Ureter (tissue), 1 donor: ENCODE data around the gene KRTAP4-4. TPM values are rescaled to one million over a fixed set of nuclear protein-coding genes. Genes with fewer than 3 reads are reported as not detected.
"Not testable (repeated sequence)": the region's sequence is repeated elsewhere in the genome, so short reads cannot be mapped to it uniquely, and the experiment has no call there.

ENCODE experiments used
- DNase-seq: peaks from one replicate; pipeline ENCODE4 v3.0.0-alpha.2; 2020; ENCODE audit warnings: low spot score
- total RNA-seq: library from RNA; stranded (reverse); gene quantifications from one replicate; pipeline ENCODE4 v1.2.4, GENCODE V29; 2023
- donor health status: DM: yes; HTN: yes; CAD: no.

KRTAP4-4 gene
- total RNA-seq, 1 donor from 2014 or later, result not detected

DNA sequence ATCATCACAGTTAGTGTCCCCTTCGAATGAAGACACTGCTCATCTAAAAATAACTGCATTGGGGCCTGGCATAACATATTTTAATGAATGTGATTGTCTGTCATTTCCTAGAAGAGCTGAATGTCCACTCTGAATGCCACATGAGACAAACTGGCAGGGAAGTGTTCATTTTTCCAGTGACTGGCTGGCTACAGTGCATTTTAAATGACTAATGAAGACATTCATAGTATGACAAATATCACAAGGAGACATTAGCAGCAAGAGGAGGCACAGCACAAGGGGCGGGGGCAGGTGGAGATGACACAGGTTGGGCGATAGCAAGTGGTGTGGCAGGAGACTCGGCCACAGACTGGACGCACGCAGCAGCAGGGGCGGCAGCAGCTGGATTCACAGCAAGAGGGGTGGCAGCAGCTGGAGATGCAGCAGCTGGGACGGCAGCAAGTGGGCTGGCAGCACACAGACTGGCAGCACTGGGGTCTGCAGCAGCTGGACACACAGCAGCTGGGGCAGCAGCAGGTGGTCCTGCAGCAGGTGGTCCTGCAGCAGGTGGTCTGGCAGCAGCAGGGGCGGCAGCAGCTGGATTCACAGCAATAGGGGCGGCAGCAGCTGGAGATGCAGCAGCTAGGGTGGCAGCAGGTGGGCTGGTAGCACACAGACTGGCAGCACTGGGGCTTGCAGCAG, 11.4 kb downstream of the KRTAP4-4 start:
- DNase-seq, result not testable (repeated sequence)

DNA sequence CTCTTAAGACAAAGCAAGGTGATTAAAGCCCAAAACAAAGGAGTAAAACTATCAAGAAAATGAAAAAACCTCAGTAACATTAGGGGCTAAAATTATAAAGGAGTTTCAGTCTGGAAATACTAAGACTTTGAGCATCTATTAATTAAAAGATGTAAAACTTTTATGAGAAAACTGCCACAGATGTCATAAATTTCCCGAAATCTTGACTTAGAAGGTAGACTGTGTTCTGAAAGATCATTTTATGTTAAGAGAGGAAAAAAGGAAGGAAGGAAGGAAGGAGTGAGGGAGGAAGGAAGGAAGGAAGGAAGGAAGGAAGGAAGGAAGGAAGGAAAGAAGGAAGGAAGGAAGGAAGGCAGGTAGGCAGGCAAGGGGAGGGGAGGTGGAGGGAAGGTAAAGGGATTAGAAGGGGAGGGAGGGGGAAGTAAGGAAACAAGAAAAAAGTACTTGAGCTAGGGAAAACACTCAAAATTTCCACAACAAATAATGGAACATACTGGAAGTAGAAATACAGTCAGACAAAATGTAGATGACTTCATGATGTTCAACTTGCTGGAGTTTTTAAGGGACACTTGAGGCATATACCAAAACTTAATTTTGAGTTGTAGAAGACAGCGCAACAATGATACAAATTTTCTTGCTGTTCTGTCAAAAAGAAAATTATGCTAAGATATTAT, 12.9 kb downstream of the KRTAP4-4 start:
- no peak for DNase-seq

DNA sequence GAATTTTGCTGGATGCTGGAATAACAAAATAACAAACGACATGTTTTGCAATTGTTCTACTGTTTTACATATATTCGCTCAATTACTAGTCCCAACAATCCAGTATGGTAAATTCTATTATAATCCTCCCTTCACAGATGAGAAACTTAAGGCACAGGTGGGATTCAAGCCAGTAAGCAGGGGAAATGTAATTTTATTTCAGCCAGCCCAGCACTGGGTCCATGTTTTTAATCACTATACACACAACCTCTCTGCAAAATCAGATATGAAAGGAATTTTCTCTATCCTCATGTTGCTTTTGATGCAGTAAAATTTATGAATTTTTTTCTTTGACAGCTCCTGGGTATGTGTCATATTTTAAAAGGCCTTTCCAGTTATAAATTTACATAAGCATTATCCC, 15.3 kb downstream of the KRTAP4-4 start:
- no peak for DNase-seq

DNA sequence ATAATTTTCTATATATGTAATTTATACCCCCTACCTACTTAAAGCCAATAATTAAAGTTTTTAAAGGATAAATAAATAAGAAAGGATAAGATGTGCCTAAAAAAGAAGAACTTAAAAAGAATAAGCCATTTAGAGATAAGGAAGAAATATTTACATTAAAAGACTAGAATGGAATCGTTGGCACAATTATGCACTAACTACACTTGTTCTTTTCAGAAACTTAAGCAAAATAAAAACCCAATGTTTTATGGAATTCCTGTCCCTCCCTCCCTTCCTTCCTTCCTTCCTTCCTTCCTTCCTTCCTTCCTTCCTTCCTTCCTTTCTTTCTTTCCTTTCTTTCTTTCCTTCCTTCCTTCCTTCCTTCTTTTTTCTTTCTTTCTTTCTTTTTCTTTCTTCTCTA, 15.7 kb downstream of the KRTAP4-4 start:
- no peak for DNase-seq

DNA sequence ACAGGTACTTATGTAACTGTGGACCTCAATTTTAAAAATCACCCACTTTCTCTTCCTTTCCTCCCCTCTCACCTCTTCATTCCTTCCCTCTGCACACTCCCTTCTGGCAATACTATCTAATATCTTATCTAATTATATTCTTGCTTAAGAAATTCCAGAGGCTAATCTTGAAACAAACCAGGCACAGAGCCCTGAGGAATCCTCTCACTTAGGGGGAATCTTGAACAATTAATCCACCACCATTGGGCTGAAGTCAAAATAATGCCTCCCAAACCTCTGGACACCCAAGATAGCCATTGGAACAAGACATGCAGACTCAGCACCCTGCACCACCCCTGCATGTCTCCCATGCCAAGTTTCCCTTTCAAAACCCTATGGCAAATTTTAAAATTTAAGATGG, 19.2 kb downstream of the KRTAP4-4 start:
- DNase-seq, result no peak

DNA sequence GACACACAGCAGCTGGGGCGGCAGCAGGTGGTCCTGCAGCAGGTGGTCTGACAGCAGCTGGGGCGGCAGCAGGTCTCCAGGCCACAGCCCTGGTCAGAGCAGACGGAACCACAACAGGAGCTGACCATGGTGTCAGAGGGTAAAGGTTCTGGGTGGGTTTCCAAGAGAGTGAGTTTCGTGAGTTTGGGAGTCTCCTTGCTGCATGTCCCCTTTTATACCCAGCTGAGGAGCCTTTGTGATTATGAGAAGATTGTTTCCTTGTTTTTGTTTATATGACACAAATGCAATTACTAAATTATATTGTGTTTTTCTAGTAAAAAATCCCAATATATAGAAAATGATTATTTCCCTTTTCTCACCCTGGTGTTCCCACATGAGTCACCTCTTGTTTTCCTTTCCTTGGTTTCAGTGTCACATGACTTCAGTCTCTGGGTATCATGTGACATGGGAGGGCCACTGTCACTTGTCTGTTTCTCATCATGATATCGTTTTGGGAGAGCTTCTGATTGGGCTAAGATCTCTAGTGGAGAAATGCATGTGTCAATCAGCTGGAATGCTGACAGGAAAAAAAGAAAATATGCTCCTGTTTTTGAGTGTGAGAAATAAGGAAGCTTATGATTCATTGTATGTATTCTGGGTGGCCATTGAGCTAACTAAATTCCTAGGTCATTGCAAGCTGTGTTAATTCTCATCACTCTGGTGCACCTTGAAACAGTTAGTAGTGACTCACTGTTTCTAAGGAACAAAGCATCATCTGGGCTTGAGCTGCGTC, 20.0 kb downstream of the KRTAP4-4 start, which contains the start of gene KRTAP4-6:
TSS of gene KRTAP4-6 (minus strand) at position 185 of the 772 bp plus-strand sequence. CDS start at position 128, 57 bp downstream.
- no peak for DNase-seq

DNA sequence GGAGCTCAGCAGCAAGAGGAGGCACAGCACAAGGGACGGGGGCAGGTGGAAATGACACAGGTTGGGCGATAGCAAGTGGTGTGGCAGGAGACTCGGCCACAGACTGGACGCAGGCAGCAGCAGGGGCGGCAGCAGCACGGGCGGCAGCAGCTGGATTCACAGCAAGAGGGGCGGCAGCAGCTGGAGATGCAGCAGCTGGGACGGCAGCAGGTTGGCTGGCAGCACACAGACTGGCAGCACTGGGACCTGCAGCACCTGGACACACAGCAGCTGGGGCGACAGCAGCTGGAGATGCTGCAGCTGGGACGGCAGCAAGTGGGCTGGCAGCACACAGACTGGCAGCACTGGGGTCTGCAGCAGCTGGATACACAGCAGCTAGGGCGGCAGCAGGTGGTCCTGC, 20.7 kb downstream of the KRTAP4-4 start:
- not testable (repeated sequence) for DNase-seq

DNA sequence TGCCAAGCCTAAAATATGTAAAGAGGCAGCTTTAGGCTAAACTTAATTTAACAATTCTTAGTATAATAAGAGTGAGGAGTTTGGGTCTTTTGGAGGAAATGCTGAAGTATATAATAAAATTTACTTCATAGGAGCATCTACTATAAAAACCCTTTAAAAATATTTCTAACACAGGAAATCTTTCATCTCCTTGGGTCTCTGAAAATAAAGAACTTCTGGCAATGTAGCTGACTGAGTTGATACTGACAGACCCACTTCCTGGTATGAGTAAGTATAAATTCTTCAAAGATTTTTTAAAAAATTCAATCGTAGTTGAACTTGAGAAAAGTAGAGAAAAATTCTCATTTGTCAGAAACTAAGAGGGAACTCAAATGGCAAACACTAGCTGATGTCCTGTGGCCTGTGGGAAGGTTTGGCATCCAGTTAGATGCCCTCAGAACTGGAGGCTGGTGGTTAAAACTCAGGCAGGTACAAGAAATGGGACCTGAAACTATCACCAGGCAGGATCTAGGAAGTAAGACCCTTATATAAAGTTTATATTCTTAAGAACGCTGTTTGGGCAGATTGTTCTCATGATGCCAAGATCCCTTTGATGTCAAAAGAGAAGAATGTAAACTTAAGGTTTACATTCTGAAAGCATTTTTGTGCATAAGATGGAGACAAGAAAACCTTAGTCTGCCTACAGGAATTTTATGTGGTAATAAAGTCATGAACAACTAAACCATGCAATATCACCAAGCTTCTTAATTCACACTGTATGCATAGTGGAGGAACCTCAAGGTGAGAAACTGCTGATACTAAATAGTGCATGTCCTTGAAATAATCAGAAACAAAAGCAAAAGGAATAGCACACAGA, 26.4 kb downstream of the KRTAP4-4 start:
- DNase-seq, result no peak

- DNase-seq, result no peak
Observed at GRCh38 chr17:41131979-41132378, 28.6 kb downstream of the KRTAP4-4 start.

- DNase-seq, result no peak
Observed at GRCh38 chr17:41127371-41127770, 33.2 kb downstream of the KRTAP4-4 start.

GRCh38 chr17:41126412-41126811, 34.1 kb downstream of the KRTAP4-4 start:
- no peak for DNase-seq

GRCh38 chr17:41125064-41125463, 35.5 kb downstream of the KRTAP4-4 start:
- no peak for DNase-seq

DNA sequence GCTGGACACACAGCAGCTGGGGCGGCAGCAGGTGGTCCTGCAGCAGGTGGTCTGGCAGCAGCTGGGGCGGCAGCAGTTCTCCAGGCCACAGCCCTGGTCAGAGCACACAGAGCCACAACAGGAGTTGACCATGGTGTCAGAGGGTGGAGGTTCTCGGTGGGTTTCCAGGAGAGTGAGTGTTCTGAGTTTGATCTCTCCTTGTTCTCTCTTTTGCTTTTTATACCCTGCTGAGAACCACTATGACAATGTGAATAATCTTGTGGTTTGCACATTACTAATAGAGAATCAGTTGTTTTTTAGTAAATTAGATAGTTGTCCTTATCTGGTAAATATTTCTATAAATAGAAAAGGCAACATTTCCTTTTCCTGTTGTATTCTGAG, 36.6 kb downstream of the KRTAP4-4 start, which contains the start of gene KRTAP4-12:
TSS of gene KRTAP4-12 (minus strand) at position 192 of the 381 bp plus-strand sequence. CDS start at position 132, 60 bp downstream.
- DNase-seq, result not testable (repeated sequence)

- DNase-seq, result not testable (repeated sequence)
Observed at GRCh38 chr17:41123292-41123990, 37.1 kb downstream of the KRTAP4-4 start.

DNA sequence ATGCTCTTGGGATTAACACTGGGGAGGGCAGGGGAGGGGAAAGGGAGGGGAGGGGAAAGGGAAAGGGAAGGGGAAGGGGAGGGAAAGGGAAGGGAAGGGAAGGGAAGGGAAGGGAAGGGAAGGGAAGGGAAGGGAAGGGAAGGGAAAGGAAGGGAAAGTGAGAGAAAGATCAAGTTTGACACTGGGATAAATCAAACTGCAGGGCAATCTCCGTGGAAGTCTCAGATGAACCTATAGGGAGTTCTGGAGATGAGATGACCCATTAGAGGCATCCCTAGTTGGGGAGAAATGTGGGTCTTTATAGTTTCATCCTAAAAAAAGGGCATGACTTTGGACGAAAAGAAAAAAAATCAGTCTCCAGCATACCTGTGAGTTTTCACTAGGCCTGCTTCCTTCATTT, 38.8 kb downstream of the KRTAP4-4 start:
- no peak for DNase-seq

DNA sequence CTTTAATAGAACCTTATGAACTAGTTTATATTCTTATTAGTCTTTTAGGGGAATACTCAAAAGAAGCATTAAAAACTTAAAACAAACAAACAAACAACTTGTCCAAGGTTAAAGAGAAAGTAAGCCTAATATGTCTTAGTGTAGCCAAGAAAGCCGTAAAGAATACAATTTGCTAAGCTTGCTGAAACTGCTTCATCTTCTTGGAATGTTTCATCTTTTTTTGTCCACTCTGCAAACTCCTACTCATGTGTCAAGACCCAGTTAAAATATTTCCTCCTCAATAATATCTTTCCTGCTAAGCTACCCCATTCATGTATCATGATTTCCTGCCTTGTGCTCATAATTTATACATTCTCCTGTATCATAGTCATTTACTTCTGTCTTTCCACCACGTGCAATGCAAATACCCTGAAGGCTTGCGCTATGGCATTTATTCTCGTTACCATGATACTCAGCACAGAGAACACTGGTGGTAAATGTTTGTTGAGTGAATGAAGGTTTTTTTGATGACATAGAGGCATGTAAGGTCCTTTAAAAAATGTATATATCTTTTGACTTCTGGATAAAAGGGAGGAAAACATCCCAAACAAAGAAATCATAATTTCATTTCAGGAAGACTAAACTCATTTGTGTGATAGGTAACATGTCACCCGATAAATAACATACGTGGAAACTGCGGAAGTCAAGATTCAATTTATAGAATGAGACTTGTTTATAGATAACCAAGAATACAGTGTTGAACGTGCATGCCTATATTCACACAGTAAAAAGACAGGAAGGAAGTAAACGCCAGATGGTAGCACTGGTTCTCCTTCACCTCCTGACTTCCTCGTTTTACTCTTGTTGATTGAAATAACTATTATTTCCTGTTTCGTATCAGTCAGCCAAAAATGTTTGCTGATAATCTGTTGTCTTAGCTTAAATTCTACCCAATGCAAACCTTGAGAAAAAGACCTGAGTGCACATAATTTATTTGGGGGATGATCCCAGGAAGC, 40.6 kb downstream of the KRTAP4-4 start:
- not testable (repeated sequence) for DNase-seq

DNA sequence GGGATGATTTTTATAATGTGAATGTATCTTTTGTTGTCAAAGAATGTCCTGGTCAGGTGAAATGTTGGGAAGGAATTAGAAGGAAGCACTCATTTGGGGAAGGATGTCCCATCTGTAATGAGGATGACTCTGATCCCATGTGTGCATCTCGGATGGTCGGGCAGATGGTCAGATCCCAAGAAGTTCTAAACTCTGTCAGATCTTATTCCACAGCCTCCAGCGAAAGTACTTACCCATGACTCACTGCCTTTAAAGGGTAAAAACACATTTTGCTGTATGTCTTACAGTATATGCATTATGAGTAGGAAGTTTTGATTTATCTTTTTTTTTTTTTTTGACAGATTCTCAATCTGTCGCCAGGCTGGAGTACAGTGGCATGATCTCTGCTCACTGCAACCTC, 41.8 kb downstream of the KRTAP4-4 start:
- DNase-seq, result no peak

DNA sequence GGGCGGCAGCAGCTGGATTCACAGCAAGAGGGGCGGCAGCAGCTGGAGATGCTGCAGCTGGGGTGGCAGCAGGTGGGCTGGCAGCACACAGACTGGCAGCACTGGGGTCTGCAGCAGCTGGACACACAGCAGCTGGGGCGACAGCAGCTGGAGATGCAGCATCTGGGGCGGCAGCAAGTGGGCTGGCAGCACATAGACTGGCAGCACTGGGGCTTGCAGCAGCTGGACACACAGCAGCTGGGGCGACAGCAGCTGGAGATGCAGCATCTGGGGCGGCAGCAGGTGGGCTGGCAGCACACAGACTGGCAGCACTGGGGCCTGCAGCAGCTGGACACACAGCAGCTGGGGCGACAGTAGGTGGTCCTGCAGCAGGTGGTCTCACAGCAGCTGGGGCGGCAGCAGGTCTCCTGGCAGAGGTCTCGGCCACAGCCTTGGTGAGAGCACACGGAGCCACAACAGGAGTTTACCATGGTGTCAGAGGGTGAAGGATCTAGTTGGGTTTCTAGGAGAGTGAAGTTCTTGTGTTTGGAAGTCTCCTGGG, 42.6 kb downstream of the KRTAP4-4 start, which contains the start of gene KRTAP4-11:
TSS of gene KRTAP4-11 (minus strand) at position 528 of the 541 bp plus-strand sequence. CDS start at position 470, 58 bp downstream.
- not testable (repeated sequence) for DNase-seq

GRCh38 chr17:41116297-41116696, 44.3 kb downstream of the KRTAP4-4 start:
- no peak for DNase-seq
